Lung (tissue), 12 donors: ENCODE data around the gene EEF1AKMT1. TPM values are rescaled to one million over a fixed set of nuclear protein-coding genes. Genes with fewer than 3 reads are reported as not detected.

Source experiments
- ATAC-seq: fragments of 200-7000 bp; cut with Tn5 transposase; one replicate; pipeline ENCODE4 v1.9.1; 2020; ENCODE audit warnings: moderate number of reproducible peaks; ENCODE audit not compliant: insufficient read depth, low FRiP score
- DNase-seq, 3 donors: peaks; one replicate each; pipeline ENCODE4 v3.0.0-alpha.2; 2013 to 2017
- H3K27ac ChIP-seq, 2 donors: one replicate each; pipeline ENCODE4 v1.5.1; 2013; ENCODE audit warnings: mild to moderate bottlenecking in 2 of 2, moderate library complexity in 2 of 2, control low read depth in 1 of 2, inconsistent platforms in 1 of 2, low read depth in 1 of 2, low read length in 1 of 2
- H3K27me3 ChIP-seq, 3 donors: one replicate each; pipeline ENCODE4 v1.5.1; 2013; ENCODE audit warnings: low read length in 2 of 3; ENCODE audit not compliant: control insufficient read depth in 3 of 3, insufficient read depth in 3 of 3
- H3K36me3 ChIP-seq, 4 donors: one replicate each; pipeline ENCODE4 v1.5.1; 2013; ENCODE audit warnings: low read length in 4 of 4, mild to moderate bottlenecking in 1 of 4, moderate library complexity in 1 of 4; ENCODE audit not compliant: control insufficient read depth in 4 of 4, insufficient read depth in 4 of 4
- H3K4me1 ChIP-seq, 5 donors: one replicate each; pipeline ENCODE4 v1.5.1; 2013; ENCODE audit warnings: low read length in 5 of 5, mild to moderate bottlenecking in 2 of 5, moderate library complexity in 1 of 5; ENCODE audit not compliant: control insufficient read depth in 5 of 5, insufficient read depth in 5 of 5
- H3K4me3 ChIP-seq: one replicate; pipeline ENCODE4 v1.5.1; 2013; ENCODE audit warnings: mild to moderate bottlenecking, control low read depth, moderate library complexity
- H3K9ac ChIP-seq, 2 donors: one replicate each; pipeline ENCODE4 v1.5.1; 2013; ENCODE audit warnings: low read length in 2 of 2, control low read depth in 1 of 2; ENCODE audit not compliant: insufficient read depth in 1 of 2
- H3K9me3 ChIP-seq, 4 donors: one replicate each; pipeline ENCODE4 v1.5.1; 2013; ENCODE audit warnings: low read length in 3 of 4, mild to moderate bottlenecking in 1 of 4, moderate library complexity in 1 of 4; ENCODE audit not compliant: control insufficient read depth in 4 of 4, insufficient read depth in 3 of 4
- CTCF ChIP-seq: IDR thresholded peaks from 2 replicates; pipeline ENCODE4 v1.5.1; 2012; ENCODE audit warnings: mild to moderate bottlenecking; ENCODE audit errors: control extremely low read depth, extremely low read depth
- WGBS, 2 donors: extraction: QIAGEN DNeasy Blood & Tissue Kit; methylation state at CpG; one replicate each; pipeline ENCODE4 v1.1.7; 2013; 5-methylcytosine and 5-hydroxymethylcytosine counted together
- polyA plus RNA-seq, 2 donors: library from polyadenylated mRNA; stranded (reverse); fragments of 200-250 nt; gene quantifications; one replicate each; pipeline ENCODE4 v1.2.1, GENCODE V29; 2013
- total RNA-seq, 2 donors: library from RNA; depleted of rRNA in 1 of 2; stranded (reverse); fragments of >200 nt in 1 of 2; gene quantifications; one replicate each; pipeline ENCODE4 v1.2.1, GENCODE V29; 2014 to 2021
- donor health status: control.
- donor health status: control.
- donor health status: Bipolar disorder and iron deficiency.
- donor health status: healthy.
- donor health status: DM: yes; HTN: yes; CAD: no.

EEF1AKMT1 gene
- total and polyA plus RNA-seq, 4 donors, result 6.7 to 14.7 (median 11.5) TPM

DNA sequence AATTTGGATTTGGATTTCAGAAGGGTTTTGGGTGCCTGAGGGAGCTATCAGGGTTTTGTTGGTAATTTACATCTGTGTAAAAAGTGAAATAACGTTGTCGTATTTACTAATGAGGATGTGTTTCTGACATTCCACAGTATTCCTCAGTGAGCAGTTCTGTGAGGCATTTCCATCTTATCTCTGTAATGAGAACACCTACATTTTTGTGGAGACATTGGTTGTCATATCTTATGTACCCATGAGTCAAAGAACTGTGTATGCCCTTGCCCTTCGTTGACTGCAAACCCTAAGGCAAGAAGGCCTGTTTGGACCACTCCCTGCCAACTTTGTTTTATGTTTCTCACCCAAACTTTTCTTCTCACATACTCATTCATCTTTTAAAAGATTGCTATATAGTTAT is 84.5 kb downstream of the EEF1AKMT1 start:
- no peak overlapping the region for H3K27ac ChIP-seq
- no peaks in the 10 kb centered on the region for H3K9me3 ChIP-seq
- no peak overlapping the region for H3K4me3 ChIP-seq
- H3K36me3 ChIP-seq, result peaks cover 0 to 13% (median 3%) of the 10 kb centered on the region in 4 donors
- no peak for DNase-seq
- no peaks in the 10 kb centered on the region for H3K27me3 ChIP-seq
- ATAC-seq, result no peak
- H3K9ac ChIP-seq, result no peak overlapping the region
- H3K4me1 ChIP-seq, result no peaks in the 10 kb centered on the region
- TF ChIP-seq CTCF, result no peak
- 95 to 96% methylated on average over 3 of the region's 3 CpGs for WGBS, 2 donors

DNA sequence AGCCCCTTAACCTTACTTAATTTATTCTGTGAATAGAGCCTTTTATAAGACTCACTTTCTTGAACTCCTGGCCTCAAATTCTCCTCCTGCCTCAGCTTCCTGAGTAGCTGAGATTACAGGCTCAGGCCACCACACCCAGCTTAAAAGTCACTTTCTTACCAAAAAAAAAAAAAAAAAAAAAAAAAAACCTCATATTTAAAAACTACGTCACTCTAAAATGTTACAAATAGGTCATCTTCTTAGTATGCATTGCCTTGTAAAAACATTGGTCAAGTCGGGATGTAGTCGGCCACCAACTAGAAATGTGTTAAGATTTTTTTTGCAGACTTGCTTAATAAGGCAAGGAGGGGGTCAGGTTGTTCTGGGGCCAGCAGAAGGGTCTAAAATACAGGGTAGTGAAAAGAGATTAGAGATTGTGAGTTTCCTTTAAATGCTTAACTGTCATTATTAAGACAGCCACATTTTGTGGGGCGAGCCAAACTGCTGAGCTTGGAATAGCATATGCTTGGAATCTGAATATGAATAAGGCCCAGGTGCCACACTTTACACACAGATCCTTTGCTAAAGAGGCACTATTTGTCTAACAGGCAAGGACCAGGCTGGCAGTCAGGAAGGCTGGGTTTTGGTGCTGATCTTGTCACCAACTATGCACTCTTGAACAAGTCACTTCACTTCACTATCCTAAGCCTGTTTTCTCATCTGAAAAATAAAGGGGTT is 86.7 kb downstream of the EEF1AKMT1 start:
- Histone ChIP-seq H3K36me3 (peaks cover 0 to 13% (median 3%) of the 10 kb centered on the region in 4 donors), H3K27me3 (no peaks in the 10 kb centered on the region), H3K27ac (no peak overlapping the region), H3K9me3 (no peaks in the 10 kb centered on the region), H3K4me1 (no peaks in the 10 kb centered on the region), H3K9ac (no peak overlapping the region), H3K4me3 (no peak overlapping the region)
- no peak for ATAC-seq
- no peak for DNase-seq
- WGBS, 2 donors, result 87 to 90% methylated on average over 4 of the region's 4 CpGs
- TF ChIP-seq CTCF, result no peak

GRCh38 chr13:20686167-20686566 is 87.6 kb downstream of the EEF1AKMT1 start:
- no peak for ATAC-seq
- Histone ChIP-seq H3K9me3 (no peaks in the 10 kb centered on the region), H3K27ac (no peak overlapping the region), H3K4me1 (no peaks in the 10 kb centered on the region), H3K9ac (no peak overlapping the region), H3K4me3 (no peak overlapping the region), H3K27me3 (no peaks in the 10 kb centered on the region), H3K36me3 (peaks cover 0 to 9% (median 4%) of the 10 kb centered on the region in 4 donors)
- TF ChIP-seq CTCF, result no peak
- 98 to 100% methylated on average over 1 of the region's 1 CpG for WGBS, 2 donors
- no peak for DNase-seq

- Histone ChIP-seq H3K36me3 (peaks cover 0 to 4% (median under 1%) of the 10 kb centered on the region in 4 donors), H3K27me3 (no peaks in the 10 kb centered on the region), H3K27ac (no peak overlapping the region), H3K9ac (no peak overlapping the region), H3K4me3 (no peak overlapping the region), H3K4me1 (no peaks in the 10 kb centered on the region), H3K9me3 (no peaks in the 10 kb centered on the region)
- DNase-seq (no peak), ATAC-seq (no peak)
- WGBS, 2 donors, result 80 to 82% methylated on average over 6 of the region's 6 CpGs
- no peak for TF ChIP-seq CTCF
These were observed 88.7 kb downstream of the EEF1AKMT1 start for GRCh38 chr13:20685092-20685491.
